Islet precursor cell (in vitro differentiated cells): ENCODE data around the gene RAB31.

Experiments
- DNase-seq: peaks from one replicate; pipeline ENCODE4 v3.0.0-alpha.2; 2018

RAB31 gene

GRCh38 chr18:9694952-9695495 lies 13.1 kb upstream of the RAB31 start:
- DNase-seq, result peak; percentile 41

- peak; percentile 43 for DNase-seq
Measured at GRCh38 chr18:9695605-9696004, 12.5 kb upstream of the RAB31 start.

GRCh38 chr18:9696112-9696511 lies 12.0 kb upstream of the RAB31 start:
- DNase-seq, result peak; percentile 44

GRCh38 chr18:9696701-9697100 lies 11.4 kb upstream of the RAB31 start:
- no peak for DNase-seq

GRCh38 chr18:9697121-9697520 lies 11.0 kb upstream of the RAB31 start:
- peak; percentile 19 for DNase-seq

- no peak for DNase-seq
Measured at GRCh38 chr18:9698497-9698896, 9.6 kb upstream of the RAB31 start.

- DNase-seq, result peak; percentile 5
Measured at GRCh38 chr18:9700261-9700796, 7.8 kb upstream of the RAB31 start.

GRCh38 chr18:9701609-9702349 lies 6.3 kb upstream of the RAB31 start:
- DNase-seq, result peak; percentile 22

- DNase-seq, result peak; percentile 78
Measured at GRCh38 chr18:9704233-9705118, 3.6 kb upstream of the RAB31 start.

- DNase-seq, result peak; percentile 32
Measured at GRCh38 chr18:9705183-9705829, 2.8 kb upstream of the RAB31 start.

- peak; percentile 60 for DNase-seq
Measured at GRCh38 chr18:9706081-9706935, 1.8 kb upstream of the RAB31 start.

- peak; percentile 59 for DNase-seq
Measured at GRCh38 chr18:9707381-9708056, 582 bp upstream of the RAB31 start.

GRCh38 chr18:9708434-9709303 lies 568 bp downstream of the RAB31 start:
- peak; percentile 61 for DNase-seq

GRCh38 chr18:9709304-9709877 lies 1.3 kb downstream of the RAB31 start:
- DNase-seq, result peak; percentile 97

- DNase-seq, result no peak
Measured at GRCh38 chr18:9710037-9710436, 1.9 kb downstream of the RAB31 start.

GRCh38 chr18:9711361-9712129 lies 3.4 kb downstream of the RAB31 start:
- DNase-seq, result peak; percentile 46

GRCh38 chr18:9712130-9712577 lies 4.1 kb downstream of the RAB31 start:
- DNase-seq, result no peak

GRCh38 chr18:9712611-9713010 lies 4.5 kb downstream of the RAB31 start:
- peak; percentile 31 for DNase-seq
